ENCODE data around the gene C1QTNF4. TPM values are rescaled to one million over a fixed set of nuclear protein-coding genes. Genes with fewer than 3 reads are reported as not detected.
A peak's percentile ranks its signal among the peaks of the same experiment; 100 is the strongest.
"Not testable (repeated sequence)": the region's sequence is repeated elsewhere in the genome, so short reads cannot be mapped to it uniquely, and the experiment has no call there.

C1QTNF4 gene
- total and polyA plus RNA-seq, 2 donors (not counting 1 experiment from before 2014, with no cell fraction given), result 1.6 TPM; not detected in 1

GRCh38 chr11:47550288-47551047 is 43.7 kb downstream of the C1QTNF4 start:
- Mint-ChIP-seq H3K27me3 (no peaks in the 10 kb centered on the region), H3K4me3 (peak overlapping the region; percentile 99), H3K9me3 (ENCODE audit: insufficient read depth) (no peaks in the 10 kb centered on the region), H3K4me1 (peaks cover 49% of the 10 kb centered on the region), H3K27ac (peak overlapping the region; percentile 12)
- ChIA-PET CTCF (interaction anchor here (1.4 kb wide), 1 partner anchor 12 kb away, joined by 3 read pairs; no protein-coding TSS in a partner anchor), POLR2A (interaction anchor here (0.6 to 0.7 kb wide), 2 partner anchors 93 to 211 kb away, joined by 3 to 4 read pairs; no protein-coding TSS in a partner anchor)
- Histone ChIP-seq H3K9me3 (ENCODE audit: control extremely low read depth in 1 of 3, control insufficient read depth in 2 of 3, insufficient read depth in 1 of 3, low read length in 2 of 3) (no peaks in the 10 kb centered on the region), H3K4me2 (replicated peaks; ENCODE audit: low read depth, low read length, poor library complexity, severe bottlenecking) (peak overlapping the region; percentile 90), H3K9ac (ENCODE audit: low read length) (no peak overlapping the region), H3K36me3 (replicated peaks in 1 of 2; ENCODE audit: control extremely low read depth in 1 of 2, control insufficient read depth in 1 of 2, extremely low read depth in 1 of 2, insufficient read depth in 2 of 2, low read length in 1 of 2) (no peaks in the 10 kb centered on the region), H3K27me3 (replicated peaks in 1 of 4; ENCODE audit: control extremely low read depth in 1 of 4, control insufficient read depth in 3 of 4, insufficient read depth in 4 of 4, low read length in 3 of 4) (no peaks in the 10 kb centered on the region), H3K4me3 (ENCODE audit: control extremely low read depth in 1 of 5, extremely low read depth in 1 of 5, insufficient read depth in 1 of 5, low read depth in 2 of 5, low read length in 4 of 5) (no peak overlapping the region), H2AFZ (ENCODE audit: insufficient read depth, low read depth, low read length, poor library complexity, severe bottlenecking) (no peak overlapping the region), H3K27ac (ENCODE audit: low read length in 2 of 2) (peak overlapping the region; percentile 3 to 88), H3K4me1 (ENCODE audit: control insufficient read depth in 2 of 2, insufficient read depth in 2 of 2, low read length in 2 of 2) (peaks cover 31 to 32% of the 10 kb centered on the region in 2 donors), H4K20me1 (ENCODE audit: control insufficient read depth, insufficient read depth, low read length, poor library complexity, severe bottlenecking) (peaks cover 36% of the 10 kb centered on the region), H3K79me2 (ENCODE audit: control insufficient read depth, insufficient read depth, low read length) (peaks cover 89% of the 10 kb centered on the region)
- intact Hi-C loops (cut with micrococcal nuclease), result loop anchor here (10.0 kb wide), 2 partner anchors 616 to 1616 kb away; partner anchors contain the start of gene CSTPP1
- DNase-seq (peak; percentile 40), ATAC-seq (ENCODE audit: low read depth) (no peak)
- 68% methylated on average over 6 of the region's 10 CpGs for WGBS (ENCODE audit: insufficient coverage)
- TF ChIP-seq CTCF (IDR thresholded peaks at IDR 0.05) (no peak), EZH2 (IDR thresholded peaks at IDR 0.05; ENCODE audit: borderline replicate concordance, insufficient read depth, low read depth, low read length, poor library complexity, severe bottlenecking) (no peak)

GRCh38 chr11:47546274-47546673 is 47.9 kb downstream of the C1QTNF4 start:
- Histone ChIP-seq H4K20me1 (ENCODE audit: control insufficient read depth, insufficient read depth, low read length, poor library complexity, severe bottlenecking) (peaks cover 69% of the 10 kb centered on the region), H3K4me1 (ENCODE audit: control insufficient read depth in 2 of 2, insufficient read depth in 2 of 2, low read length in 2 of 2) (peaks cover 14 to 32% of the 10 kb centered on the region in 2 donors), H3K79me2 (ENCODE audit: control insufficient read depth, insufficient read depth, low read length) (peaks cover 99% of the 10 kb centered on the region)
- H3K9ac ChIP-seq (ENCODE audit: low read length); H3K36me3 ChIP-seq (replicated peaks in 1 of 2; ENCODE audit: control extremely low read depth in 1 of 2, control insufficient read depth in 1 of 2, extremely low read depth in 1 of 2, insufficient read depth in 2 of 2, low read length in 1 of 2); H3K4me3 Mint-ChIP-seq; CTCF ChIA-PET; H3K4me2 ChIP-seq (replicated peaks; ENCODE audit: low read depth, low read length, poor library complexity, severe bottlenecking); H3K27me3 ChIP-seq (replicated peaks in 1 of 4; ENCODE audit: control extremely low read depth in 1 of 4, control insufficient read depth in 3 of 4, insufficient read depth in 4 of 4, low read length in 3 of 4); ATAC-seq (ENCODE audit: low read depth); DNase-seq; H3K9me3 ChIP-seq (ENCODE audit: control extremely low read depth in 1 of 3, control insufficient read depth in 2 of 3, insufficient read depth in 1 of 3, low read length in 2 of 3); H3K27me3 Mint-ChIP-seq; H2AFZ ChIP-seq (ENCODE audit: insufficient read depth, low read depth, low read length, poor library complexity, severe bottlenecking); H3K4me3 ChIP-seq (ENCODE audit: control extremely low read depth in 1 of 5, extremely low read depth in 1 of 5, insufficient read depth in 1 of 5, low read depth in 2 of 5, low read length in 4 of 5); intact Hi-C loops (cut with micrococcal nuclease); H3K9me3 Mint-ChIP-seq (ENCODE audit: insufficient read depth); H3K27ac ChIP-seq (ENCODE audit: low read length in 2 of 2); H3K27ac Mint-ChIP-seq: not testable (repeated sequence)
- POLR2A ChIA-PET, result interaction anchor here (0.7 kb wide), 2 partner anchors 9 to 41 kb away, joined by 3 read pairs; no protein-coding TSS in a partner anchor
- H3K4me1 Mint-ChIP-seq, result peaks cover 52% of the 10 kb centered on the region
- WGBS (ENCODE audit: insufficient coverage), result no CpG with 5 or more reads among the region's 7 CpGs

Data from B cell (primary cell).